GM12891 (cell line): Measurements from ENCODE around the gene ARHGAP26.

ENCODE experiments used
- DNase-seq: peaks from one replicate; pipeline ENCODE4 v3.0.0; 2011; ENCODE audit warnings: low spot score; ENCODE audit not compliant: insufficient read length
- FAIRE-seq: peaks from 2 replicates; lab custom pipeline; 2011; peaks lifted over from hg19 to GRCh38; lab: Jason Lieb, UNC
- PAX5 ChIP-seq: IDR thresholded peaks from 2 replicates; pipeline ENCODE4 v1.6.1; 2011; ENCODE audit warnings: low read length, moderate library complexity, mild to moderate bottlenecking; ENCODE audit not compliant: insufficient read depth, severe bottlenecking
- POLR2A ChIP-seq: IDR thresholded peaks from 2 replicates; pipeline ENCODE4 v1.6.1; 2011; ENCODE audit warnings: low read depth, low read length, control low read depth
- POLR2AphosphoS5 ChIP-seq: IDR thresholded peaks from 2 replicates; pipeline ENCODE4 v1.6.1; 2011; ENCODE audit warnings: low read depth, low read length, control low read depth
- POU2F2 ChIP-seq: IDR thresholded peaks from 2 replicates; pipeline ENCODE4 v1.6.1; 2011; ENCODE audit warnings: low read depth, mild to moderate bottlenecking, control low read depth, low read length, moderate library complexity
- SPI1 ChIP-seq: IDR thresholded peaks from 2 replicates; pipeline ENCODE4 v1.6.1; 2011; ENCODE audit warnings: low read depth, low read length, control low read depth
- TAF1 ChIP-seq: IDR thresholded peaks from 2 replicates; pipeline ENCODE4 v1.6.1; 2011; ENCODE audit warnings: low read depth, low read length, control low read depth

The ARHGAP26 gene

DNA sequence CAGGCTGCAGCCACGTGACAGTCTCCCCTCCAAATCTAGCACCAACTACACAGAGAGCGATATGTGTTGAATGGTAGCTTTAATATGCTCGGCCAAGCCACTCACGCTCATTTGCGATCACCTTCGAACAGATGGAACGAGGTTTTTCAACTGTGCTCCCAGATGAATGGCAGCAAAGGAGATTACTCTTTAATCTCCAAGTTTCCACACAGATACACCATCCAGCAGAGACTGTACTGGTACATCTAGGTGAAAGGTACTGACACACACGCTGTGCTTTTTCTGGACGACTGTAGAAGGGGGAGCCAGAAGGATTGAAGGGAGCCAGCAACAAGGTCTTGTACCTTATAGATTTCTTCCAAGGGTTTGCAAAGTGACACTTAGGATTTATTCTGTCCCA, 369.4 kb downstream of the ARHGAP26 start:
- no peak for FAIRE-seq
- TF ChIP-seq SPI1 (no peak), PAX5 (no peak)
- no peak for DNase-seq

- no peak for DNase-seq
- TF ChIP-seq POU2F2 = no peak
- TF ChIP-seq POLR2AphosphoS5 = no peak
- no peak for TF ChIP-seq PAX5
- TF ChIP-seq TAF1 = no peak
- TF ChIP-seq SPI1 = no peak
- no peak for TF ChIP-seq POLR2A
- no peak for FAIRE-seq
Measured at GRCh38 chr5:143140492-143141203, 370.5 kb downstream of the ARHGAP26 start.

DNA sequence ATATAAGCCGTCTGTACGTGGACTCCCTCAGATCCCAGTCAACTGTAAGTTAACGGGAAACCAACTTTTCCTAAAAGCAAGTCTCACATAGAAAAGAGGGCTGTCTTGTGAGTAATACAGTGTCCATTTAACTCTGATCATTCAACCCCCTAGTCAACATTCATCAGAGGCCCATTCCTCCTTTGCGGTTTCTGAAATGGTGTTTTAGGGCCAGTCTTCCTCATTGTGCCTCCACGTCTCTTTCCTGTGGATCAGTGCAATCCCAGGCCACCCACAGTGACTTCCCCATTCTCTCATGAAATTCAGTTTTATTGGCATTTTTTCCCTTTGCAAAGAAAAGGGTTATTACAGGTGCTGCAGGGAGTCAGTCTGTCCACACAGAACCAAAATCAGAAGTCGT, 371.5 kb downstream of the ARHGAP26 start:
- FAIRE-seq = no peak
- TF ChIP-seq POLR2A (no peak), SPI1 (no peak), TAF1 (no peak)
- DNase-seq = no peak

DNA sequence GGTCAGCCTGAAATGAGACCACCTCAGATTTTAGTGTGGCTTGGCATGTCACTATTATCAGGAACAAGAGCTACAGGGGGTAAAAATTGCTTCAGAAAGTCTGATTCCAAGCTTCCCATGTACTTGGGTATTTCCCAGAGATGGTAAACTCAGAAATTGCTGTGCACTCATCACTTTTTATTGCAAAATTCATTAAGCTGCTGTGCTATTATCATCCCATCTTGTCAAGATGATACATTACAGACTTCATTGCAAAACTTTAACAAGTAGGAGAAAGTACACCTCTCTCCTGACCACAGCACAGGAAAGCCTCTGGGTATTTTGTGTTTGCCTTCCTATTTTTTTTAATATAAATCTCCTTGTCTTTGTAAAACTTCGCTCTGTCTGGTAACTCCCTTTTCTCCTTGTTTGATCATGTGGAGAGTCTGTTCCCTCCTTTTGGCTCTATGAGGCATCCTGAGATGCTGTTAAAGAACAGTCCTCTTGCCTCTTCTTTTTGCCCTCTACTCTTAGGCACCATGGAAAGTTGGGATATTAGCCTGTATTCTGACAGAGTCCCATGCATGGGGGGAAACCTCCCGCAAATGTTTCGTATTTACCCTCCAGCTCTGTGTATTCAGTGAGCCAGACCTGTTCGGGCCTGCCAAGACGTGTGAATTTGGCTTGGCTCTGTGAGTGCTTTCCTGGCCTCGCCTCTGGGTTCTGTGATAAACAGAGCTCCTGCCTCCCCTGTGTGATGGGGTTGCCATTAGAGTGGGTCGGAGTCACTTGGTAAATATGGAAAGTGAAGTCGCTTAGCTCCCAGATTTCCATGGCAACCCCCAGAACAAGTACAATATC, 372.6 kb downstream of the ARHGAP26 start:
- no peak for TF ChIP-seq SPI1
- no peak for TF ChIP-seq POLR2A
- TF ChIP-seq TAF1 = no peak
- no peak for TF ChIP-seq POLR2AphosphoS5
- TF ChIP-seq POU2F2 = no peak
- no peak for TF ChIP-seq PAX5
- DNase-seq (no peak), FAIRE-seq (no peak)

GRCh38 chr5:143143973-143144372, 373.8 kb downstream of the ARHGAP26 start:
- TF ChIP-seq TAF1 = no peak
- no peak for TF ChIP-seq PAX5
- no peak for TF ChIP-seq POLR2A
- no peak for TF ChIP-seq POU2F2
- TF ChIP-seq POLR2AphosphoS5 = no peak
- no peak for TF ChIP-seq SPI1
- no peak for FAIRE-seq
- DNase-seq = no peak

GRCh38 chr5:143145243-143146160, 375.3 kb downstream of the ARHGAP26 start:
- DNase-seq (no peak), FAIRE-seq (no peak)

DNA sequence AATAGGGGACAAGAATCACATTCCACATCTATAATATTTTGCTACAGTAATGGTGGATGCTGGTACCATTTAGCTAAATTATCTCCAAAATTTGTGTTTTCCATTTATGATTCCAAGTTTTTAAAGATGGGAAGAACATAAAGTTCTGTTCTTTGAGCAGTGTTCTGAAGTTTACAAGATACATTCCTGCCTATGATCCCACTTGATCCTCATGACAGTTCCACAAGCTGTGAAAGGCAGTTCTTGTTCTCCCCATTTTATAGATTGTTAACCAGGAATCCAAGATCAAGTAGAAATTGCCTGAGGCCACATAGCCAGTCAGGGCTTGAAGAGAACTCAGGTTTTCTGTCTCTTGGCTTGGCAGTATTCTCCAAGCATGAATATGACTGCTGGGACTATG, 376.0 kb downstream of the ARHGAP26 start:
- TF ChIP-seq SPI1 (no peak), TAF1 (no peak), POU2F2 (no peak), POLR2A (no peak), POLR2AphosphoS5 (no peak), PAX5 (no peak)
- FAIRE-seq = no peak
- no peak for DNase-seq

More at GRCh38 chr5:143145243-143146160, 375.3 kb downstream of the ARHGAP26 start:
- no peak for TF ChIP-seq PAX5
- no peak for TF ChIP-seq POLR2A
- TF ChIP-seq SPI1 = no peak
- no peak for TF ChIP-seq POU2F2
- no peak for TF ChIP-seq POLR2AphosphoS5

GRCh38 chr5:143147383-143147782, 377.2 kb downstream of the ARHGAP26 start:
- TF ChIP-seq POLR2A (no peak), POLR2AphosphoS5 (no peak), SPI1 (no peak), POU2F2 (no peak), PAX5 (no peak), TAF1 (no peak)
- no peak for FAIRE-seq
- no peak for DNase-seq

GRCh38 chr5:143147902-143148301, 377.7 kb downstream of the ARHGAP26 start:
- DNase-seq = no peak
- FAIRE-seq = no peak
- no peak for TF ChIP-seq POLR2A
- no peak for TF ChIP-seq POLR2AphosphoS5
- no peak for TF ChIP-seq PAX5
- no peak for TF ChIP-seq SPI1
- no peak for TF ChIP-seq TAF1
- no peak for TF ChIP-seq POU2F2
